ENCODE measurements around the gene TRPM7. TPM values are rescaled to one million over a fixed set of nuclear protein-coding genes. Genes with fewer than 3 reads are reported as not detected.
"Not testable (repeated sequence)": the region's sequence is repeated elsewhere in the genome, so short reads cannot be mapped to it uniquely, and the experiment has no call there.

Gene TRPM7
- total and polyA plus RNA-seq, 2 of the 8 experiments (the other 6 are each of a cell fraction or from before 2014, with no cell fraction given): 7.5 to 33.2 TPM

DNA sequence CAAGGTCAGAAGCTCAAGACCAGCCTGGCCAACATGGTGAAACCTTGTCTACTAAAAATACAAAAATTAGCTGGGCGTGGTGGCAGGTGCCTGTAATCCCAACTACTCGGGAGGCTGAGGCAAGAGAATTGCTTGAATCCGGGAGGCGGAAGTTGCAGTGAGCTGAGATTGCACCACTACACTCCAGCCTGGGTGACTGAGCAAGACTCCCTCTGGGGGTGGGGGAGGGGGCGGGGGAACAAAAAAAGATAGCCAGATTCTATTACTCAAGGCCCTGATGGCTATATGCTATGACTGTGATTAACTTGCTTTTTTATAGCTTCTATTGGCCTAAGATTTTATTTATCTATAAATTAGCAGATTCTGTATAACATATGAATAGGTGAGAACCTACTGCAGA, 112.8 kb downstream of the TRPM7 start:
- H3K4me2 ChIP-seq (ENCODE audit: insufficient read depth in 1 of 2, low read depth in 2 of 2, low read length in 2 of 2); H3K14ac ChIP-seq (ENCODE audit: insufficient read length); H3K9me3 ChIP-seq (ENCODE audit: insufficient read depth in 2 of 2, low read depth in 1 of 2, low read length in 1 of 2); H3K23me2 ChIP-seq (ENCODE audit: low read depth, low read length); H3K9ac ChIP-seq (replicated peaks in 1 of 4; ENCODE audit: extremely low read depth in 1 of 4, low read depth in 3 of 4, low read length in 3 of 4); H3K27ac ChIP-seq (ENCODE audit: low read depth, low read length); H2BK20ac ChIP-seq (ENCODE audit: low read length); H3K18ac ChIP-seq (ENCODE audit: extremely low read depth, low read length); H3K23ac ChIP-seq (ENCODE audit: insufficient read length); H2BK12ac ChIP-seq (ENCODE audit: low read depth, low read length); H3K4me1 ChIP-seq (replicated peaks in 1 of 4; ENCODE audit: control insufficient read depth in 3 of 4, insufficient read depth in 4 of 4, low read length in 3 of 4); H4K5ac ChIP-seq (ENCODE audit: insufficient read length, low read depth, low read length); FAIRE-seq; DNase-seq (ENCODE audit: low read depth in 1 of 2, low spot score in 2 of 2); H2BK5ac ChIP-seq (ENCODE audit: low read depth, low read length); H2AK5ac ChIP-seq (ENCODE audit: low read depth, low read length); H4K8ac ChIP-seq (ENCODE audit: extremely low read depth, insufficient read depth, low read length); H3K79me2 ChIP-seq (ENCODE audit: control insufficient read depth in 1 of 2, insufficient read depth in 2 of 2, low read length in 2 of 2); H3K4ac ChIP-seq (replicated peaks; ENCODE audit: insufficient read length, low read depth, low read length); H4K20me1 ChIP-seq (replicated peaks in 1 of 2; ENCODE audit: control insufficient read depth in 1 of 2, insufficient read depth in 2 of 2, low read length in 2 of 2); H2BK15ac ChIP-seq (ENCODE audit: low read length); H2AFZ ChIP-seq (ENCODE audit: low read length); H3K4me3 ChIP-seq (ENCODE audit: extremely low read depth in 1 of 4, insufficient read depth in 2 of 4, low read depth in 3 of 4, low read length in 4 of 4); POLR2A ChIA-PET (ENCODE audit: partially characterized antibody); H3K79me1 ChIP-seq (ENCODE audit: low read depth, low read length); CTCF ChIA-PET (ENCODE audit: partially characterized antibody); H2BK120ac ChIP-seq (replicated peaks; ENCODE audit: low read depth, low read length); H3K27me3 ChIP-seq (replicated peaks in 1 of 4; ENCODE audit: control insufficient read depth in 3 of 4, extremely low read depth in 1 of 4, insufficient read depth in 3 of 4, low read length in 3 of 4); H3K56ac ChIP-seq (replicated peaks; ENCODE audit: insufficient read length, low read depth, low read length); H4K91ac ChIP-seq (replicated peaks; ENCODE audit: insufficient read length, low read length): not testable (repeated sequence)
- WGBS, 2 experiments (ENCODE audit: extremely low coverage in 1 of 2, insufficient coverage in 1 of 2, insufficient read length in 1 of 2, insufficient replicate concordance in 2 of 2, low coverage in 1 of 2, low lambda C conversion rate in 2 of 2, missing lambda C conversion rate in 1 of 2): 90% methylated on average over 5 of the region's 5 CpGs; no CpG with 5 or more reads in 1 of the 2 experiments
- H3K36me3 ChIP-seq (ENCODE audit: control insufficient read depth in 2 of 4, insufficient read depth in 4 of 4, low read length in 3 of 4): peaks cover 0 to 61% (median 25%) of the 10 kb centered on the region in 4 experiments; a peak in 7 of 8 replicates

Data from H1 (cell line).